Activated CD8-positive, alpha-beta memory T cell treated with anti-CD3 and anti-CD28 coated beads for 48 hours (primary cell): ENCODE results near the gene PCIF1.
"Not testable (repeated sequence)": the region's sequence is repeated elsewhere in the genome, so short reads cannot be mapped to it uniquely, and the experiment has no call there.

ENCODE experiments used
- DNase-seq, 3 experiments: peaks; one replicate each; pipeline ENCODE4 v3.0.0-alpha.2; 2020; ENCODE audit warnings: low read depth in 2 of 3, low spot score in 2 of 3

Gene PCIF1

DNA sequence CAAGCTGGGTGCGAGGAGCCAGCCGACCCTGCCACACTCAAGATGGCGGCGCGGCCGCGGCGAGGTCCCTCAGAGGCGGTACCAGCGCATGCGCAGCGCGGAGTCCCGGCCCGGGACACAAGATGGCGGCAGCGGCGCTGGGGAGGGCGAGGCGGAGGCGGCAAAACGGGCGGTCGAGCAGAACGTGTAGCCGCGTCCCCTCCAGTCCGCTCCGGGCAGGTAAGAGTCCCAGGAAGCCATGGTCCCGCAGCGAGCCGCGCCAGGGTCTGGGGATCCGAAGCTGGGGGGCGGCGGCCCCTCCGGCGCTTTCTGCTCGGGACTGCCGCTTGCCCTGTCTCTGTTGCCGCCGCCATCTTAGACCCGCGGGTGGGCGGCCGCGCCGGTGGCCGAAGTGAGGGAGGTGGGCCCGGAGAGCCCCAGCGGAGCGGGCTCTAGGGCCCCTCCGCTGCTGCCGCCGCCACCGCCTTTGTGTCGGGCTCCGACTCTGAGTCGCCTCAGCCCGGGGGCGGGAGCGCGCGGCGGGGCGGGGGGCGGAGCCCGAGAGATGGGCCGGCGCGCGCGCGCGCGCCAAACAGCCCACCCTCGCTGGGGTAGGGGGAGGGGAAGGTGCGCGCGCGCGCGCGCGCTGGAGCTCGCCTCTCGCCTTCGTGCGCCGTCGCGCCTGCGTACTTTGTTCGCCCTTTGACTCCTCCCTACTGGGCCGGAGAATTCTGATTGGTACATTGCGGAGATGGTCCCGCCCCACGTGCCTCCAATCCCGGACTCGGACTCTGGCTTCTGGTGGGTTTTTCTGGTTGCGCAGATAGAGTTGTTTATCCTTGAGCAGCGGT lies at the start of gene PCIF1:
TSS of gene PCIF1 (plus strand) at position 98 of the 830 bp plus-strand sequence. CDS start 4,317 bp downstream, outside the sequence.
- DNase-seq: peak; percentile 94 to 98 (median 97)

DNA sequence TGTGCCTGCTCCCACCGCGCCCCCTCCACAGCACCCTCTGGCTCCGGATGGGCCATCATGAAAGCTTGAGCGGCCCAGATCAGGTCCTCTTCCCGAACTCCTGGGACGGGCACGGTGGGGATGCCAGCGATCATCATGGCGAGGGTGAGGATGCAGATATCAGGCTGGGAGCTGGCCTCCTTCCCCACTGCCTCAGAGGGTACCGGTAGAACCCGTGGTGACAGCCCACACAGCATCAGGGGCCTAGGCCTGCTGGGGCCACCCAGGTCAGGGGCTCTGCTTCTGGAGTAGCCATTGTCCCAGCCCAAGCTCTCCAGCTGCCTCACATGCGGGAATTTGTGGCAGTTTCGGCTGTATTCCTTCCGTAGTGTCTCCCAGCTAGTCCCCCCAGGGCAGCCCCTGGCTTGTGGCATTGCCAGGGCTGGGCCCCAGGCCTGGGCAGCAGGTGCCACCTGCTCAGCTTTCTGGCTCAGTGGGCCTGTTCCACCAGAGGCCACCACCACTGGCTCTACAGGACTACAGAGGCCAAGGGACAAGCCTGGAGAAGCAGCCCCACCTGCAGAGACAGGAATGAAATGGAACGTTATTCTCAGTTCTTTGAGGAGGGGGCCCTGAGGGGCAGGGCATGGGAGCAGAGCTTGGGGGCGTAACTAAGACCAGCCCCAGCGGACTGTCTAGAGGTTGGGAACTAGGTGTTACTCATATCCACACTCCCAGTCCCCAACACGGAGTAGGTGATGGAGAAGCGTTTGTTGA lies 47.7 kb upstream of the PCIF1 start:
- DNase-seq: no peak

DNA sequence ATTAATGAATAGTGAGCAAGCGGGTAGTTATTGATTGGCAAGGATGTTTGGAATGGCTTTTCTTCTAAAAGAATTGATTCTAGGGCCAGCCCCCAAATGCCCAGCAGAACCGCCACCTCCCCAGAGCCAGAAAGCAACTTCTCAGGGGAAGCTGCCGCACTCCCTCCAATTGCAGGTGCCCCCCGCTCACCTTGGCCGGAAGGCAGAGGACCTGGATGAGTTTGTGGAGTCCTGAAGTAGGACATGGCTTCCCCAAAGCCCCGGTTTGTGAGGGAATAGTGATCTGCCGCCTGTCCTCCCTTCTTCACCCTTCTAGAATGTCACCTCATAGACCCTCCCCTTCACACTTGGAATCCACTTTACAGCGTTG lies 47.2 kb upstream of the PCIF1 start, which contains the start of gene SPATA25:
TSS of gene SPATA25 (minus strand) at position 277 of the 370 bp plus-strand sequence. CDS start at position 245, 32 bp downstream.
- DNase-seq: no peak

DNA sequence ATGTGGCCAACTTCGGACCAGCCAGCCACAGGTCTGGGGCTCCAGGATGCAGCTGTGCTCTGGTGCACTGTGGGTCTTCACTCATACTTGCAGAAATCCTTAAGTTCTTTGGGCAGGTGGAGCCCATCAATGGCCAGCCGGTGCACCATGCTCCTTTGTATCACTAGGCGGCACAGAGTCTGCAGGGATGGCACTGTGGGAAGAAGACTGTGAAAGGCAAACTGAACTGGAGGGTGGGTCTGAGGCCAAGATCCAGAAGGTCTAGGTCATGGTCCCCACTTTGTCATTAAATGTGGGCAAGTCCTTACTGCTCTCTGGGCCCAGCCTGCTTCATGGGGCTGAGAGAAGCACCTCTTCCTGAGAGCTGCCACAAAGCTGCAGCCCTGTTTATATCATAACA lies 45.8 kb upstream of the PCIF1 start:
- DNase-seq: no peak

DNA sequence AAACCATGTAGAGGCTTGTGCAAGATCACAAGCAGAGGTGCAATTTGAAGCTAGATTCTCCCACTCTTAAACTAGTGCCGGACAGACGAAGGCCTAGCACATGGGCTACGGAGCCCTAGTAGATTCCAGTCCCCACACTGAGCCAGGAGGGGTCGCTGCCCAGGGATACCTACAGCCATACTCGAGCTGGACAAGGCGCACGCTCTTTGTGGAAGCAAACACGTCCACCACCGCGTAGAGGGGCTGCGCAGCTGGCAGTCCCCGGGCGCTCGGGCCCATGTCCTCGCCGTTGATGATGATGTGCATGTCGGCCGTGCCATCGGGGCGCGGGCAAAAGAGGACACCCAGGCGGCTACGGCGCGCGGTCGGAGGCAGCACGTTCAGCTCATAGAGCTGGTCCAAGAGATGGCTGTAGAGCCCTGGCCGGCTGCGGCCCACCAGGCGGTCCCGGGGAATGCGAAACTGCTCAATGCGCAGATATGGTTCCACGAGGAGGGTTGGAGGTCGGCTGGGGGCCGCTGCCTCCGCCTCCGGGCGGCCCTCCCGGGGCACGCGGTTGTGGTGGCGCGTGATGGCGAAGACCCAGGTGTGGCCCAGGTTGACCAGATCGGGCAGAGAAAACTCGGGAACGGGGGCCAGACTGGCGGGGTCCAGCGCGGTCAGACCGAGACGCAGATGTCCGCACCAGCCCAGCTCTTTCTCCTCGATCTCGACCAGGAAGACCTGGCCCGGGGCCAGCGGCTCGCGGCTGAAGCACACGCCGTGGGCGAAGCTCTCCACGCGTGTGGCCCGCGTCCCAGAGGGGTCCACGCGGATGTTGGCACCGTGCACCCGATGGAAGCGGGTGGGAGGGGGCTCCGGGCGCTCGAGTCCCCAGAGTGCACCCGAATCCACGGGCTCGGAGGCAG lies 44.2 kb upstream of the PCIF1 start:
- DNase-seq: peak in 2 of 3 experiments; percentile 16 to 46

DNA sequence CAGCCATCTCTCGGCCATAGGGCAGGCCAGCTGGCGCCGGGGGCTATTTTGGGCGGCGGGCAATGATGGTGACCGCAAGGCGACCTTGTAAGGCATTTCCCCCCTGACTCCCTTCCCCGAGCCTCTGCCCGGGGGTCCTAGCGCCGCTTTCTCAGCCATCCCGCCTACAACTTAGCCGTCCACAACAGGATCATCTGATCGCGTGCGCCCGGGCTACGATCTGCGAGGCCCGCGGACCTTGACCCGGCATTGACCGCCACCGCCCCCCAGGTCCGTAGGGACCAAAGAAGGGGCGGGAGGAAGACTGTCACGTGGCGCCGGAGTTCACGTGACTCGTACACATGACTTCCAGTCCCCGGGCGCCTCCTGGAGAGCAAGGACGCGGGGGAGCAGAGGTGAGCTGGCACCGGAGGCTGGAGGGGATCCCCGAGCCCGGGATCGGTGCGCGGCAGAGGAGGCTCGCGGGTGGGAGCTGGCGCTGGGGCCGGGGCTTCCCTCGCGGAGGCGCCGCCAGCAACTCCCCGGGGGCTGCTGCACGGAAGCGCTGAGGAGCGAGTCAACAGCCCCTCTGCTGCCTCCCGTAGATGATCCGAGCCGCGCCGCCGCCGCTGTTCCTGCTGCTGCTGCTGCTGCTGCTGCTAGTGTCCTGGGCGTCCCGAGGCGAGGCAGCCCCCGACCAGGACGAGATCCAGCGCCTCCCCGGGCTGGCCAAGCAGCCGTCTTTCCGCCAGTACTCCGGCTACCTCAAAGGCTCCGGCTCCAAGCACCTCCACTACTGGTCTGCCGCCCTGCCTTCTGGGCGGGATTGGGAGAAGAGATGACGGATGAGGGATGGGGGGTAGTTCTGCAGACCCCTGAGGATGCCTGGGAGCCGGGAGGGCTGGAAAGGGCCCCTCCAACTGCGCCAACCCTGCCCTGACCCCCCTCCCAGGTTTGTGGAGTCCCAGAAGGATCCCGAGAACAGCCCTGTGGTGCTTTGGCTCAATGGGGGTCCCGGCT lies 43.2 kb upstream of the PCIF1 start, which contains the start of the genes CTSA and NEURL2:
TSS of gene CTSA (plus strand) at position 351 of the 999 bp plus-strand sequence. CDS start at position 585, 234 bp downstream.
TSS of gene NEURL2 (minus strand) at position 224 of the 999 bp plus-strand sequence. CDS start at position 7, 217 bp downstream.
- peak; percentile 69 to 80 (median 70) for DNase-seq

DNA sequence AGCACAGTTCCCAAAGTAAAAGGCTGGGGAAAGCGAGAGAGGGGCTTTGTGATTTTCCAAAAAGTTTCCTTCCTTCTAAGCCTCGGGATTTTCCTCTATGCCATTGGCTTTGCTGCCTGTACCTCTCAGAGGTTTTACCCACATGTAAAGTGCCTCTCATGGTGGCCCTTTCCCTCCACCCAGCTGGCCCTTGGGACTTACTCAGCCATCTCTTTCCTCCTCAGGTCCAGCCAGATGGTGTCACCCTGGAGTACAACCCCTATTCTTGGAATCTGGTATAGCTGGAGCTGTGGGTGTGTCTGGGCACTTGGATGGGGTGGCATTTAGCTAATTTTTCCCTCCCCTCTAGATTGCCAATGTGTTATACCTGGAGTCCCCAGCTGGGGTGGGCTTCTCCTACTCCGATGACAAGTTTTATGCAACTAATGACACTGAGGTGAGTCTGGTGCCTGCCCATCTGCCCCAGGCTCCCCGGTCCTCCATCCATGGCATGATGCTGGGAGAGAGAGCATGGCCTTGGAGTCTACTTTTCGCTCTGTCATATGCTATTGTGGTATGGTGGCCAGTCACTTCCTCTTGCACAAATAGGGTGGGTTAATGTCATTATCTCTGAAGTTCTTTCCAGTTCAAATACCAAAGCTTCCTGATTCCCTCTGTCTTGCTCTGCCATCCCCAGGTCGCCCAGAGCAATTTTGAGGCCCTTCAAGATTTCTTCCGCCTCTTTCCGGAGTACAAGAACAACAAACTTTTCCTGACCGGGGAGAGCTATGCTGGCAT lies 42.2 kb upstream of the PCIF1 start:
- DNase-seq: no peak

DNA sequence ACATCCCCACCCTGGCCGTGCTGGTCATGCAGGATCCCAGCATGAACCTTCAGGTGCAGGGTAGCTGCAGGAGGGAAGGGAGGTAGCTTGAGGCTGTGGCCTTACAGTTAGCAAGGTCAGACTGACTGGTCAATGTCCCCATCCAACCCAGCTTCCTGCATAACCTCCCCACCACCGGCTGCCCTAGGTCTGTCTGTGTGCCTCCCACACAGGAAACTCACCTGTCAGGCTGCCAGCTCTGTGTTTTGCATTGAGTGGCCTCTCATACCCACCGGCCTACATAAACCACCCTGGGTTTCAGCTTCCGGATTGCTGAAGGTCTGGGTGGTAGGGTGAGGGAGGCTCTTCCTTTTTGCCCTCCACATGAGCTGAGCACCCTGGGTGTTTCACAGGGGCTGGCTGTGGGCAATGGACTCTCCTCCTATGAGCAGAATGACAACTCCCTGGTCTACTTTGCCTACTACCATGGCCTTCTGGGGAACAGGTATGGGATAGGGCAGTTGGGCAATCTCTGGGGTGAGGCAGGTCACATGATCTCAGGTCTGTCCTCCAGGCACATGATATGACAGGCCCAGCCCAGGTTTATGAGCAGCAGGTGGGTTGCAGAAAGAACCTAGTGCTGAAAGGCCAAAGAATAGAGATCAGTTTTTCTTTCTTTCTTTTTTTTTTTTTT lies 41.5 kb upstream of the PCIF1 start:
- no peak for DNase-seq

DNA sequence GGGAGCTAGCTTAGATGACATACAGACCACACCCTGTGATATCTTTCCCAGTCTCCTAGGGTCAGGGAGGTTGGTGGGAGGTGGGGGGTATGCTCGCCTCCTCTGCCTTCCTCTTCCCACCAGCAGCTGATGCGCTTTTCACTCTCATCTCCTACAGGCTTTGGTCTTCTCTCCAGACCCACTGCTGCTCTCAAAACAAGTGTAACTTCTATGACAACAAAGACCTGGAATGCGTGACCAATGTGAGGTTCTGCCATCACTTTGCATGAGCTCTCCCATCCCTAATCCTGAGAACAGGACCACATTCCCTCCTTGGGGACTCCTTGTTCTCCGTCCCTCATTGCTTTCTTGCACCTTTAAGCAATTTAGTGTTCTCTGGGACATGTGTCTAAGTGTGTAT lies 40.7 kb upstream of the PCIF1 start:
- no peak for DNase-seq

DNA sequence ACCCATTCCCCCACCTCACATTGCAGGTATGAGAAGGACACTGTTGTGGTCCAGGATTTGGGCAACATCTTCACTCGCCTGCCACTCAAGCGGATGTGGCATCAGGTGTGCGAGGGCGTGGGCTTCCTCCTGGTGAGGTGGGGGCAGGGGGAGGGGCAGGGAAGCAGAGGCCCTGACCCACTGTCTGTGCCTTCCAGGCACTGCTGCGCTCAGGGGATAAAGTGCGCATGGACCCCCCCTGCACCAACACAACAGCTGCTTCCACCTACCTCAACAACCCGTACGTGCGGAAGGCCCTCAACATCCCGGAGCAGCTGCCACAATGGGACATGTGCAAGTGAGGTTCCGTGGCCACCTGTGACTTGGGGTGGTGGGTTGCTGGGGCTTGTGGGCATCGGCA lies 39.7 kb upstream of the PCIF1 start:
- DNase-seq: no peak

DNA sequence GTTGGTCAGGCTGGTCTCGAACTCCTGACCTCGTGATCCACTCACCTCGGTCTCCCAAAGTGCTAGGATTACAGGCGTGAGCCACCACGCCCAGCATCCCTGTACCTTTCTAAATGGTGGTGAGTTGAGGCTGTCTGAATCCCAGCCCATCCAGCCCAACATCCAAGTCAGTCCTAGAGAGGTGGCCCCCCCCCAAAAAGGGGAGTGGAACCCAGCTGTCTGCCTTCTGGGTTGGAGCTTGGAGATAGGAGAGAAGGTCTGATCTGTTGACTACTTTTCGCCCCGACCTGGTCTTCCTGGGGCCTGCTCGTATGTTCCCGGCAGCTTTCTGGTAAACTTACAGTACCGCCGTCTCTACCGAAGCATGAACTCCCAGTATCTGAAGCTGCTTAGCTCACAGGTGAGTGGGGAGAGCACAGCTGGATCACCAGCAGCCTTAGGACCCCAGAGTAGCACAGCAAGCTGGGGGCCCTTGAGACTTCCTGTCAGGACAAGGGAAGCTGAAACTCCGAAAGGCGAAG lies 37.8 kb upstream of the PCIF1 start:
- no peak for DNase-seq

DNA sequence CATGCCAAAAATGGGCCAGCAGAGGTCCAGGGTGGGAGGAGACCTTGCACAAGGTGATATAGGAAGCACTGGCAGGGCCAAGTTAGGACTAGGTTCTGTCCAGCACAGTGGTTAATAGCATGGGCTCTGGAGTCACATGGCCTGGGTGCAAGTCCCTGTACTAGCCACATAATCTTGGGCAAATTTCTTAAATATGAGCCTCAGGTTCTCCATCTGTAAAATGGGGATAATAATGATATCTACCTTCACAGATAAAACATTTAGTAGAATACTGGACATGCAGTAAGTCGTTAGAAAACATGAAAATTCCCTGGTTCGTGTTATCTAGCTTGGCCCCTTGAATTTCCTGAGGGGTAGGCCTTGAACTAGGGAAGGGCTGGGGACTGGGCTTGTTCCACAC lies 37.2 kb upstream of the PCIF1 start:
- DNase-seq: no peak

DNA sequence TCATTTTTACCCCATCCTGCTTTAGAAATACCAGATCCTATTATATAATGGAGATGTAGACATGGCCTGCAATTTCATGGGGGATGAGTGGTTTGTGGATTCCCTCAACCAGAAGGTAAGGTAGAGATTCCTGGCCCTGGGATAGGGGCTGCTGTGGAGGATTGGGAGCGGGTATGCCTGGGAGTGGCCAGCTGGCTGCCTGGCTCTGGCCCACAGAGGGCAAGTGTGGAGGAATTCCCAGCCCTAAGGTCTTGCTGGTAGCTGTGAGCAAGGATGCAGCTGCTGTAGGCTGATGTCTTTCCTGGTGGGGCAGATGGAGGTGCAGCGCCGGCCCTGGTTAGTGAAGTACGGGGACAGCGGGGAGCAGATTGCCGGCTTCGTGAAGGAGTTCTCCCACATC lies 36.8 kb upstream of the PCIF1 start:
- no peak for DNase-seq

DNA sequence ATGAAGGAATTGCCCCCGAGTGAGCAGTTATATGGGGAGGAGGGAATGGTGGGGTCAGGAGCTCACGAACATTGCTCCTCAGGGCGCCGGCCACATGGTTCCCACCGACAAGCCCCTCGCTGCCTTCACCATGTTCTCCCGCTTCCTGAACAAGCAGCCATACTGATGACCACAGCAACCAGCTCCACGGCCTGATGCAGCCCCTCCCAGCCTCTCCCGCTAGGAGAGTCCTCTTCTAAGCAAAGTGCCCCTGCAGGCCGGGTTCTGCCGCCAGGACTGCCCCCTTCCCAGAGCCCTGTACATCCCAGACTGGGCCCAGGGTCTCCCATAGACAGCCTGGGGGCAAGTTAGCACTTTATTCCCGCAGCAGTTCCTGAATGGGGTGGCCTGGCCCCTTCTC lies 36.2 kb upstream of the PCIF1 start:
- DNase-seq: no peak

DNA sequence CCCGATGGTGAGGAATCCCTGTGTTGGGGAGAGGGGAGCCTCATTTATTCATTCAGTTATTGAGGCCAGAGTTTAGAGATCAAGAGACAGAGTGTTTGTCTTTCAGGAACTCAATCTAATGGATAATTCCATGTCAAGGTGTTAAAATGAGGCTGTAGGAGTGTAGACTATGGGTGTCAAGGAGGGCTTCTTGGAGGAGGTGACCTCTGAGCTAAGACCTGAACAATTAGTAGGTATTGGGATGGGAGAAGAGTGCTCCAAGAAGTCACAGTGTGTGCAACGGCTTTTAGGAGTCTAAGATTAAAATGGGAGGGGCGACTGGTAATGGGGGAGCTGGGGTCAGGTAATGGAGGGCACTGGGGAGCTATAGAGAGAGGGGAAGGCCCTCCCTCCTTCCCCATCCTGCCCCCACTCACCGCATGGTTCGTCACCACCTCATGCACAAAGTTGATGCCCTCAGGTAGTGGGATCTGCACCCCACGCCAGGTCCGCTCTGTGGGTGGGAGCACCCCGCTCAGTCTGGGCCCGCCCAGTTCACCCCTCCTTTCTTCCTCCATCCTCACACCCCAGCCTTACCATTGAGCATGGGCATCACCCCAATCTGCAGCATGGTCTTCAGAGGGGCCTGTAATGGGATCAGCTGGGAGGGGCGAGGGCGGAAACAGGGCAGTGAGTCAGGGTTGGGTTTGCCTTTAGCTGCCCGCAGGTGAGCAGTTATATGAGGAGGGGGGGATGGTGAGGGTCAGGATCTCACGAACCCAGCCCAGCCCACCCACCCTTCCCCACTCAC lies 35.2 kb upstream of the PCIF1 start:
- DNase-seq: no peak

DNA sequence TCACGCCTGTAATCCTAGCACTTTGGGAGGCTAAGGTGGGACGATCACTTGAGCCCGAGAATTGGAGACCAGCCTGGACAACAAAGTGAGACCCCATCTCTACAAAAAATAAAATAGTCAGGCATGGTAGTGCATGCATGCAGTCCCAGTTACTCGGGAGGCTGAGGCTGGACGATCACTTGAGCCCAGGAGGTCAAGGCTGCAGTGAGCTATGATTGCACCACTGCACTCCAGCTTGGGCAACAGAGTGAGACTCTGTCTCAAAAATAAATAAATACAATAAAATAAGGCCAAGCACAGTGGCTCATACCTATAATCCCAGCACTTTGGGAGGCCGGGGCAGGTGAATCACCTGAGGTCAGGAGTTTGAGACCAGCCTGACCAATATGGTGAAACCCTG lies 33.2 kb upstream of the PCIF1 start:
- not testable (repeated sequence) for DNase-seq

DNA sequence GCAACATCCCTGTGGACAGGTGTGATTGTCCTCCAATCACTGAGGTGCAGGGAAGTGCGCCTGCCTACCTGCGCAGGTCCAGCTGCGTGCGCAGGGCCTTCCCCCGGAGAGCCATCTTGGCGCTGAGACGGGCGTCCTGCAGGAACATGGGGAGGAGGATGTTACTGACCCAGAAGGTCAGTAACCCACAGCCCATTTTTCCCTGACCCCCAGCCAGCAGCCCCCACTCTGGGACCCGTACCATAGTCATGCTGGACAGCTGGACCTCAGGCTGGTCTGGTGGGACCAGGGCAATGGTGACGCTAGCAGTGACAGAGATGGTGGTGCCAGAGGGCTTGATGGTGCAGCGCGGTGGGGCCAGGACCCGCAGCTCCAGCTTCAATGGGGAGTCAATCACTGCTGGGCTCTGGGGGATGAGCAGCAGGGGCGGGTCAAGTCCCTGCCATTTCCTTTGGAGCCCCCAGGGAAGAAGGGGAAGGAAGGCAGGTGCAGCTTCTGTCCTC lies 32.2 kb upstream of the PCIF1 start:
- DNase-seq: no peak
